ENCODE data around the gene CACNA1H.

Gene CACNA1H

DNA sequence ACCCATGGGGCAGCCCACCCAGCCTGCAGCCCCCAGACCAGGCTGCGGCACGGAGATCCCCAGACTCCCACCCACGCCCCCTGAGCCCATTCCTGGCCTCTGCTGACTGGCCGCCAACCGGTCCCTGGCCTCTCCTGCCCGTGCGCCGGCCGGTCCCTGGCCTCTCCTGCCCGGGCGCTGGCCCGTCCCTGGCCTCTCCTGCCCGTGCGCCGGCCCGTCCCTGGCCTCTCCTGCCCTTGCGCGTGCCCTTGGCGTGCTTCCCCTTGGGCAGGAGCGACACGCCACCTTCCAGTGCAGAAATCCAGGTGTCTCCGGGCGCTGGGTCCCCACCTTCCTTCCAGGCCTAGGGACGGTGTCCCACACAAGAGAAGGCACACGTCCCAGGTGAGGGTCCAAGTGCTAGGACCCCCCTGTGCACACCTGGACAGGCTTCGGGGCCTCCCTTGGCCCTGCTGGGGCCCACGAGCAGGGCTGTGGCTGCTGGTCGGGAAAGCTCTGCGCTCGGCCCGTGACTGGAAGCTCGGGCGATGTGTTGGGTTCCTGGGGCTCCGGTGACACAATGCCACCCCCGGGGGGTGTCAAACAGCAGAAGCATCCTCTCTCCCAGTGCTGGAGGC, 21.4 kb upstream of the CACNA1H start:
- H3K36me3 ChIP-seq (ENCODE audit: control insufficient read depth, low read length), result no peaks in the 10 kb centered on the region
- no peaks in the 10 kb centered on the region for H3F3A ChIP-seq (ENCODE audit: control insufficient read depth, insufficient read depth)
- no peaks in the 10 kb centered on the region for H3K9me3 ChIP-seq (ENCODE audit: control insufficient read depth, insufficient read depth, low read length)
- no peaks in the 10 kb centered on the region for H3K79me2 ChIP-seq (ENCODE audit: control insufficient read depth, low read length)
- TF ChIP-seq, protein P1, sequence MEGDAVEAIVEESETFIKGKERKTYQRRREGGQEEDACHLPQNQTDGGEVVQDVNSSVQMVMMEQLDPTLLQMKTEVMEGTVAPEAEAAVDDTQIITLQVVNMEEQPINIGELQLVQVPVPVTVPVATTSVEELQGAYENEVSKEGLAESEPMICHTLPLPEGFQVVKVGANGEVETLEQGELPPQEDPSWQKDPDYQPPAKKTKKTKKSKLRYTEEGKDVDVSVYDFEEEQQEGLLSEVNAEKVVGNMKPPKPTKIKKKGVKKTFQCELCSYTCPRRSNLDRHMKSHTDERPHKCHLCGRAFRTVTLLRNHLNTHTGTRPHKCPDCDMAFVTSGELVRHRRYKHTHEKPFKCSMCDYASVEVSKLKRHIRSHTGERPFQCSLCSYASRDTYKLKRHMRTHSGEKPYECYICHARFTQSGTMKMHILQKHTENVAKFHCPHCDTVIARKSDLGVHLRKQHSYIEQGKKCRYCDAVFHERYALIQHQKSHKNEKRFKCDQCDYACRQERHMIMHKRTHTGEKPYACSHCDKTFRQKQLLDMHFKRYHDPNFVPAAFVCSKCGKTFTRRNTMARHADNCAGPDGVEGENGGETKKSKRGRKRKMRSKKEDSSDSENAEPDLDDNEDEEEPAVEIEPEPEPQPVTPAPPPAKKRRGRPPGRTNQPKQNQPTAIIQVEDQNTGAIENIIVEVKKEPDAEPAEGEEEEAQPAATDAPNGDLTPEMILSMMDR (IDR thresholded peaks at IDR 0.05; ENCODE audit: low read depth, low read length, poor library complexity, severe bottlenecking), result no peak
- TF ChIP-seq EZH2phosphoT487 (IDR thresholded peaks at IDR 0.05; ENCODE audit: borderline replicate concordance, low read length), result no peak
- no peaks in the 10 kb centered on the region for H3K9me2 ChIP-seq (replicated peaks; ENCODE audit: control insufficient read depth, low read length)
- H3K27ac ChIP-seq (ENCODE audit: low read depth, low read length), result no peak overlapping the region
- H3K27me3 ChIP-seq (ENCODE audit: control insufficient read depth, low read length), result no peaks in the 10 kb centered on the region
- no peaks in the 10 kb centered on the region for H4K20me1 ChIP-seq (ENCODE audit: control insufficient read depth, insufficient read depth, low read depth, low read length)
- no peaks in the 10 kb centered on the region for H3K4me1 ChIP-seq (ENCODE audit: control insufficient read depth, low read length)
- no peak overlapping the region for H3K4me2 ChIP-seq (ENCODE audit: low read length)
- H3K4me3 ChIP-seq (ENCODE audit: low read length), result no peak overlapping the region

DNA sequence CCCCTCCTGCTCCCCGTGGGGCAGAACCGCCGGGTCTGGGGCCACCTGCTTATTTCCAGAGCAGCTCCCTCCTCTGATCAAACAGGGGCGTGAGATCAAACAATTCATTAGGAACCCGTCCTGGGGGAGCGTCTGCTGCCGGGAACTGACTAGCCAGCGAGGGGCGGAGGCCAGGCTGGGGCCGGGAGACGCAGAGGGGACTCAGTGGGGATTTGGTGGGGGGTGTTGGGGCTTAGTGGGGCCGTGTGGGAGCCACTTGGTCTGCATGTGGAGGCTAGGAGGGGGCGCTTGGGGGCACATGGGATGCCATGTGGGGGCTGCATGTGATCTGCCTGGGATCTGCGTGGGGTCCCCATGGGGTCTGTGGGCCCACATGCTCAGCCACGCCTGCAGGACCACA, 20.5 kb upstream of the CACNA1H start:
- Histone ChIP-seq H3K4me2 (ENCODE audit: low read length) (no peak overlapping the region), H3F3A (ENCODE audit: control insufficient read depth, insufficient read depth) (no peaks in the 10 kb centered on the region), H3K36me3 (ENCODE audit: control insufficient read depth, low read length) (no peaks in the 10 kb centered on the region), H3K27me3 (ENCODE audit: control insufficient read depth, low read length) (no peaks in the 10 kb centered on the region), H3K9me2 (replicated peaks; ENCODE audit: control insufficient read depth, low read length) (no peaks in the 10 kb centered on the region), H3K4me3 (ENCODE audit: low read length) (no peak overlapping the region), H3K4me1 (ENCODE audit: control insufficient read depth, low read length) (no peaks in the 10 kb centered on the region), H3K27ac (ENCODE audit: low read depth, low read length) (no peak overlapping the region), H3K9me3 (ENCODE audit: control insufficient read depth, insufficient read depth, low read length) (no peaks in the 10 kb centered on the region), H4K20me1 (ENCODE audit: control insufficient read depth, insufficient read depth, low read depth, low read length) (no peaks in the 10 kb centered on the region), H3K79me2 (ENCODE audit: control insufficient read depth, low read length) (no peaks in the 10 kb centered on the region)
- TF ChIP-seq, protein P1 (IDR thresholded peaks at IDR 0.05; ENCODE audit: low read depth, low read length, poor library complexity, severe bottlenecking), result no peak
- no peak for TF ChIP-seq EZH2phosphoT487 (IDR thresholded peaks at IDR 0.05; ENCODE audit: borderline replicate concordance, low read length)

DNA sequence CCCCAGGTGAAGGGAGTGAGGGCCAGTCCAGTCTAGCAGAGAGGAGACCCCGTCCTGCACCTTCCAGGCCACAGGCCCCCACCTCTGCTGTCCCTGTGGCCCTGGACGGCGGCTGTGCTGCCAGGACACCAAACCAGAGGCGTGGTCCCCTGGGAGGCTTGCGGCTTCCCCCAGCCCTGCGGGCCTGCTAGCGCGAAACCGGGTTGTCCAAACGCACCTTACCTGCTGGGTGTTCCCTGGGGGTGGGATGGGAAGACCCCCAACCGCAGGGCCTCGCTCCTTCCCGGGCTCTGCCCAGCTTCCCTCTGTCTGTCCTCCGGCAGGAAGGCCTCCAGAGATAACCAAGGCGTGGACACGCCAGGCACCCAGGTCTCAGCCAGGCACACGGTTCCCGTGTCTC, 19.6 kb upstream of the CACNA1H start:
- TF ChIP-seq, protein P1 (IDR thresholded peaks at IDR 0.05; ENCODE audit: low read depth, low read length, poor library complexity, severe bottlenecking), result no peak
- no peak for TF ChIP-seq EZH2phosphoT487 (IDR thresholded peaks at IDR 0.05; ENCODE audit: borderline replicate concordance, low read length)

More for the DNA sequence above, 19.6 kb upstream of the CACNA1H start:
- Histone ChIP-seq H3K4me3 (ENCODE audit: low read length) (no peak overlapping the region), H3K36me3 (ENCODE audit: control insufficient read depth, low read length) (no peaks in the 10 kb centered on the region), H3K4me2 (ENCODE audit: low read length) (no peak overlapping the region), H3K4me1 (ENCODE audit: control insufficient read depth, low read length) (no peaks in the 10 kb centered on the region), H4K20me1 (ENCODE audit: control insufficient read depth, insufficient read depth, low read depth, low read length) (no peaks in the 10 kb centered on the region), H3K9me2 (replicated peaks; ENCODE audit: control insufficient read depth, low read length) (no peaks in the 10 kb centered on the region), H3F3A (ENCODE audit: control insufficient read depth, insufficient read depth) (no peaks in the 10 kb centered on the region), H3K27me3 (ENCODE audit: control insufficient read depth, low read length) (no peaks in the 10 kb centered on the region), H3K79me2 (ENCODE audit: control insufficient read depth, low read length) (no peaks in the 10 kb centered on the region), H3K9me3 (ENCODE audit: control insufficient read depth, insufficient read depth, low read length) (no peaks in the 10 kb centered on the region), H3K27ac (ENCODE audit: low read depth, low read length) (no peak overlapping the region)

Data from DOHH2 (cell line).